K562 (cell line): ENCODE measurements around the gene NOX5. TPM values are rescaled to one million over a fixed set of nuclear protein-coding genes. Genes with fewer than 3 reads are reported as not detected.

Experiments
- BRF1 ChIP-seq: IDR thresholded peaks from 3 replicates; pipeline ENCODE4 v1.6.1; 2011; ENCODE audit warnings: borderline replicate concordance, mild to moderate bottlenecking; ENCODE audit not compliant: insufficient read length; ENCODE audit errors: extremely low read depth
- CCAR2 ChIP-seq: fragments of 200-400 bp; formaldehyde crosslinking; IDR thresholded peaks from 2 replicates; pipeline ENCODE4 v1.6.1; 2017; ENCODE audit warnings: mild to moderate bottlenecking, low read depth, low read length
- CHD4 ChIP-seq: fragments of 200-600 bp; sonication (generic); IDR thresholded peaks from 3 replicates; pipeline ENCODE4 v1.6.1; 2012; ENCODE audit warnings: low read depth, mild to moderate bottlenecking, mixed read lengths, low read length, inconsistent platforms; ENCODE audit not compliant: insufficient read depth, insufficient replicate concordance, poor library complexity, severe bottlenecking
- CTBP1 ChIP-seq: fragments of 450-650 bp; IDR thresholded peaks from 2 replicates; pipeline ENCODE4 v1.6.1; 2016; ENCODE audit warnings: borderline replicate concordance
- CTCF ChIP-seq, 3 experiments: IDR thresholded peaks in 2 of 3; conservative IDR thresholded peaks in 1 of 3; 2 replicates each; pipeline ENCODE4 v1.5.1; 2011 to 2012; ENCODE audit warnings: low read length in 3 of 3, mild to moderate bottlenecking in 3 of 3, control low read depth in 2 of 3, improper control_type of control experiment in 1 of 3, inconsistent platforms in 1 of 3, low read depth in 1 of 3, mixed read lengths in 1 of 3, moderate library complexity in 1 of 3; ENCODE audit not compliant: insufficient read depth in 2 of 3
- EHMT2 ChIP-seq: fragments of 450-650 bp; IDR thresholded peaks from 2 replicates; pipeline ENCODE4 v1.6.1; 2018; ENCODE audit warnings: antibody characterized with exemption
- ETS1 ChIP-seq: conservative IDR thresholded peaks from 2 replicates; pipeline ENCODE4 v1.6.1; 2011; ENCODE audit warnings: low read depth, mild to moderate bottlenecking, low read length; ENCODE audit not compliant: control insufficient read depth
- HDAC3 ChIP-seq: fragments of 450-650 bp; IDR thresholded peaks from 2 replicates; pipeline ENCODE4 v1.6.1; 2018; ENCODE audit warnings: borderline replicate concordance, mild to moderate bottlenecking, moderate library complexity; ENCODE audit not compliant: partially characterized antibody
- HLTF ChIP-seq: fragments of 450-650 bp; IDR thresholded peaks from 2 replicates; pipeline ENCODE4 v1.6.1; 2016
- MBD2 ChIP-seq: sonication (generic); IDR thresholded peaks from 2 replicates; pipeline ENCODE4 v1.6.1; 2016; ENCODE audit warnings: low read depth, borderline replicate concordance
- MCM7 ChIP-seq, 2 experiments: fragments of 450-650 bp; IDR thresholded peaks; 2 replicates each; pipeline ENCODE4 v1.6.1; 2016 to 2018
- NBN ChIP-seq: fragments of 450-650 bp; IDR thresholded peaks from 2 replicates; pipeline ENCODE4 v1.6.1; 2016; ENCODE audit warnings: low read depth, mild to moderate bottlenecking
- NCOA4 ChIP-seq: fragments of 450-650 bp; IDR thresholded peaks from 2 replicates; pipeline ENCODE4 v1.6.1; 2018; ENCODE audit warnings: mild to moderate bottlenecking; ENCODE audit not compliant: partially characterized antibody
- NCOR1 ChIP-seq: fragments of 450-650 bp; IDR thresholded peaks from 2 replicates; pipeline ENCODE4 v1.6.1; 2016; ENCODE audit warnings: mild to moderate bottlenecking, moderate library complexity
- NRF1 ChIP-seq, 2 experiments: fragments of 450-650 bp; IDR thresholded peaks in 1 of 2; conservative IDR thresholded peaks in 1 of 2; 2 replicates each; pipeline ENCODE4 v1.6.1; 2014; ENCODE audit warnings: mild to moderate bottlenecking in 2 of 2
- PCBP2 ChIP-seq: fragments of 200-400 bp; formaldehyde crosslinking; IDR thresholded peaks from 2 replicates; pipeline ENCODE4 v1.6.1; 2018; ENCODE audit warnings: low read length, low read depth, mild to moderate bottlenecking, moderate library complexity; ENCODE audit not compliant: poor library complexity, severe bottlenecking
- POLR2AphosphoS2 ChIP-seq: IDR thresholded peaks from 2 replicates; pipeline ENCODE4 v1.6.1; 2012; ENCODE audit warnings: low read length, improper control_type of control experiment
- RAD21 ChIP-seq, 2 experiments: fragments of 250-450 bp in 1 of 2; fragments of 450-650 bp in 1 of 2; sonication (Bioruptor Pico) in 1 of 2; formaldehyde crosslinking in 1 of 2; IDR thresholded peaks in 1 of 2; conservative IDR thresholded peaks in 1 of 2; 2 replicates each; pipeline versions ENCODE4 v1.4.0 to v1.8.0; 2020 to 2022; ENCODE audit warnings: mild to moderate bottlenecking in 2 of 2, moderate library complexity in 1 of 2
- RCOR1 ChIP-seq, 2 experiments: IDR thresholded peaks; 2 replicates each; pipeline ENCODE4 v1.6.1; 2012; ENCODE audit warnings: low read depth in 2 of 2, low read length in 2 of 2, borderline replicate concordance in 1 of 2, improper control_type of control experiment in 1 of 2
- TBP ChIP-seq: optimal IDR thresholded peaks from 2 replicates; pipeline ENCODE3; 2011; ENCODE audit warnings: low read depth, low read length, improper control_type of control experiment
- TEAD4 ChIP-seq, 2 experiments: sonication (generic) in 1 of 2; formaldehyde crosslinking in 1 of 2; IDR thresholded peaks; 2 replicates each; pipeline versions ENCODE4 v1.6.1 to v1.8.0; 2012 to 2022; ENCODE audit warnings: borderline replicate concordance in 1 of 2, inconsistent platforms in 1 of 2, low read length in 1 of 2, mild to moderate bottlenecking in 1 of 2, missing genetic modification reagents in 1 of 2
- ZNF707 ChIP-seq: fragments of 250-450 bp; sonication (Bioruptor Pico); conservative IDR thresholded peaks from 2 replicates; pipeline ENCODE4 v1.8.0; 2022; ENCODE audit warnings: inconsistent platforms, mild to moderate bottlenecking, moderate library complexity
- ZNF740 ChIP-seq, 3 experiments: fragments of 200-800 bp in 1 of 3; sonication (Bioruptor generic) in 1 of 3; sonication (generic) in 1 of 3; formaldehyde crosslinking in 1 of 3; IDR thresholded peaks; 2 replicates each; pipeline versions ENCODE4 v1.6.1 to v1.8.0; 2016 to 2022; ENCODE audit warnings: mild to moderate bottlenecking in 2 of 3, missing compliant biosample characterization in 2 of 3, missing genetic modification characterization in 2 of 3, missing genetic modification reagents in 1 of 3
- polyA plus RNA-seq, 8 experiments: library from polyadenylated mRNA; depleted of rRNA in 4 of 8; stranded (reverse) in 5 of 8; unstranded in 3 of 8; fragments of >200 nt; fragmentation: Nextera tagmentation in 2 of 8; fragmentation: Illumina TruSeq in 1 of 8; extraction: Ambion mirVana in 2 of 8; extraction: Trizol in 1 of 8; gene quantifications; 2 replicates each; pipeline versions ENCODE4 v1.2.1 to v1.2.3, GENCODE V29; 2011 to 2014; ENCODE audit warnings: inconsistent platforms in 1 of 8, missing spikeins in 1 of 8
- total RNA-seq, 7 experiments: library from RNA; depleted of rRNA in 6 of 7; stranded (reverse); fragments of >200 nt in 6 of 7; fragmentation: Illumina TruSeq in 2 of 7; extraction: Trizol in 2 of 7; gene quantifications; 2 replicates each; pipeline versions ENCODE4 v1.2.1 to v1.2.3, GENCODE V29; 2011 to 2021; ENCODE audit warnings: low replicate concordance in 1 of 7

NOX5 gene
- total and polyA plus RNA-seq, 9 of the 15 experiments (the other 6 are each of a cell fraction or from before 2014, with no cell fraction given), result 0.01 TPM; not detected in 8

- TF ChIP-seq RAD21 (CRISPR knock-in tag; conservative IDR thresholded peaks at IDR 0.05 in 1 of 2, IDR thresholded peaks at IDR 0.05 in 1 of 2) (peak; percentile 39 to 67), CHD4 (no peak), HDAC3 (no peak), TEAD4 (IDR thresholded peaks at IDR 0.05; ENCODE audit: low read length) (no peak), TEAD4 (CRISPR knock-in tag; IDR thresholded peaks at IDR 0.05; ENCODE audit: borderline replicate concordance) (no peak), NBN (no peak), TBP (no peak), RCOR1 (IDR thresholded peaks at IDR 0.05; ENCODE audit: borderline replicate concordance in 1 of 2, low read depth in 2 of 2, low read length in 2 of 2) (peak in 1 of 2 experiments; percentile 33; a peak in 1 of 4 replicates), HLTF (no peak), ETS1 (no peak), EHMT2 (no peak), MBD2 (no peak), PCBP2 (no peak), MCM7 (IDR thresholded peaks at IDR 0.05) (no peak), CTBP1 (0 out of 2 replicates have a peak, but pooled peaks have one; percentile 14), NCOA4 (no peak), NRF1 (conservative IDR thresholded peaks at IDR 0.05 in 1 of 2, IDR thresholded peaks at IDR 0.05 in 1 of 2) (no peak), NCOR1 (no peak), ZNF707 (CRISPR knock-in tag) (no peak), ZNF740 (CRISPR knock-in tag; IDR thresholded peaks at IDR 0.05) (no peak), ZNF740 (tag; IDR thresholded peaks at IDR 0.05) (no peak), BRF1 (no peak), CTCF (IDR thresholded peaks at IDR 0.05 in 2 of 3, conservative IDR thresholded peaks at IDR 0.05 in 1 of 3; ENCODE audit: insufficient read depth in 2 of 3, low read depth in 1 of 3, low read length in 3 of 3) (peak; percentile 65 to 79 (median 71)), POLR2AphosphoS2 (no peak), CCAR2 (no peak)
Observed at GRCh38 chr15:69035205-69035917, 20.9 kb downstream of the NOX5 start (continued).
